Stimulated activated CD4-positive, alpha-beta T cell treated with anti-CD3 and anti-CD28 coated beads, TNF-alpha, amount 100 ng/mL, for 1 hour (primary cell): ENCODE data around the gene ARPP21.
"Not testable (repeated sequence)": the region's sequence is repeated elsewhere in the genome, so short reads cannot be mapped to it uniquely, and the experiment has no call there.

ENCODE experiments used
- DNase-seq, 3 donors: peaks; one replicate each; pipeline ENCODE4 v3.0.0-alpha.2; 2020; ENCODE audit warnings: low read depth in 3 of 3, low spot score in 1 of 3

ARPP21 gene

GRCh38 chr3:35777563-35778554, 138.5 kb downstream of the ARPP21 start:
- no peak for DNase-seq

- no peak for DNase-seq
Measured at GRCh38 chr3:35779611-35780010, 140.3 kb downstream of the ARPP21 start.

- DNase-seq, result no peak
Measured at GRCh38 chr3:35780800-35781199, 141.5 kb downstream of the ARPP21 start.

- DNase-seq, result no peak
Measured at GRCh38 chr3:35781558-35781957, 142.2 kb downstream of the ARPP21 start.

GRCh38 chr3:35782355-35782754, 143.0 kb downstream of the ARPP21 start:
- DNase-seq, result no peak

GRCh38 chr3:35784169-35784568, 144.8 kb downstream of the ARPP21 start:
- DNase-seq, result no peak

GRCh38 chr3:35785234-35785888, 146.0 kb downstream of the ARPP21 start:
- DNase-seq, result no peak

- no peak for DNase-seq
Measured at GRCh38 chr3:35787936-35788335, 148.6 kb downstream of the ARPP21 start.

- no peak for DNase-seq
Measured at GRCh38 chr3:35789042-35789831, 149.9 kb downstream of the ARPP21 start.

GRCh38 chr3:35790764-35791163, 151.4 kb downstream of the ARPP21 start:
- DNase-seq, result no peak

- no peak for DNase-seq
Measured at GRCh38 chr3:35793667-35794066, 154.3 kb downstream of the ARPP21 start.

GRCh38 chr3:35800960-35801459, 161.7 kb downstream of the ARPP21 start:
- DNase-seq, result no peak

- no peak for DNase-seq
Measured at GRCh38 chr3:35814531-35814930, 175.2 kb downstream of the ARPP21 start.

GRCh38 chr3:35815796-35816195, 176.5 kb downstream of the ARPP21 start:
- not testable (repeated sequence) for DNase-seq

GRCh38 chr3:35817216-35817615, 177.9 kb downstream of the ARPP21 start:
- no peak for DNase-seq

GRCh38 chr3:35832140-35832571, 192.8 kb downstream of the ARPP21 start:
- no peak for DNase-seq
